Measurements from ENCODE around the gene TRIM65. TPM values are rescaled to one million over a fixed set of nuclear protein-coding genes. Genes with fewer than 3 reads are reported as not detected.

The TRIM65 gene
- total RNA-seq, 1 experiment from 2014 or later: 21.1 TPM

- Histone ChIP-seq H3F3A (ENCODE audit: insufficient read depth, low read depth) (no peaks in the 10 kb centered on the region; the same call in 1 of the 2 replicates), H3K9me2 (ENCODE audit: insufficient read depth) (no peaks in the 10 kb centered on the region), H3K36me3 (ENCODE audit: low read depth) (no peaks in the 10 kb centered on the region), H3K4me3 (no peak overlapping the region), H4K20me1 (ENCODE audit: insufficient read depth) (no peaks in the 10 kb centered on the region), H2AFZ (no peak overlapping the region), H3K4me2 (no peak overlapping the region), H3K79me2 (ENCODE audit: low read depth) (no peaks in the 10 kb centered on the region), H3K9me3 (ENCODE audit: insufficient read depth, low read depth) (no peaks in the 10 kb centered on the region), H3K4me1 (replicated peaks; ENCODE audit: insufficient read depth) (no peaks in the 10 kb centered on the region), H3K27ac (no peak overlapping the region), H3K27me3 (ENCODE audit: insufficient read depth, low read depth) (no peaks in the 10 kb centered on the region)
- CTCF ChIA-PET: no interaction called here
- no peak for DNase-seq
- intact Hi-C loops (cut with micrococcal nuclease; ENCODE audit: unreplicated experiment): no loop called here
- BruUV-seq (replicated peaks): no TSS peak
- POLR2A ChIA-PET (ENCODE audit: unreplicated experiment): interaction anchor here (0.6 kb wide), 1 partner anchor 475 kb away, joined by 4 read pairs; the partner anchor contains the start of gene TMEM94
- TF ChIP-seq EZH2 (IDR thresholded peaks at IDR 0.05; ENCODE audit: low read depth) (no peak), CTCF (conservative IDR thresholded peaks at IDR 0.05) (no peak)
Measured at GRCh38 chr17:75931062-75931461, 34.3 kb upstream of the TRIM65 start.

- no TSS peak for BruUV-seq (replicated peaks)
- H3K4me2 ChIP-seq: no peak overlapping the region
Measured at GRCh38 chr17:75927286-75927922, 30.7 kb upstream of the TRIM65 start.

GRCh38 chr17:75926456-75926855, 29.7 kb upstream of the TRIM65 start:
- Histone ChIP-seq H4K20me1 (ENCODE audit: insufficient read depth) (no peaks in the 10 kb centered on the region), H2AFZ (no peak overlapping the region), H3F3A (ENCODE audit: insufficient read depth, low read depth) (no peaks in the 10 kb centered on the region), H3K4me2 (no peak overlapping the region), H3K36me3 (ENCODE audit: low read depth) (no peaks in the 10 kb centered on the region), H3K27ac (no peak overlapping the region), H3K4me1 (replicated peaks; ENCODE audit: insufficient read depth) (no peaks in the 10 kb centered on the region), H3K4me3 (no peak overlapping the region), H3K27me3 (ENCODE audit: insufficient read depth, low read depth) (no peaks in the 10 kb centered on the region), H3K79me2 (ENCODE audit: low read depth) (no peaks in the 10 kb centered on the region), H3K9me2 (ENCODE audit: insufficient read depth) (no peaks in the 10 kb centered on the region), H3K9me3 (ENCODE audit: insufficient read depth, low read depth) (no peaks in the 10 kb centered on the region)
- ChIA-PET POLR2A (ENCODE audit: unreplicated experiment) (no interaction called here), CTCF (no interaction called here)
- intact Hi-C loops (cut with micrococcal nuclease; ENCODE audit: unreplicated experiment): no loop called here
- TF ChIP-seq CTCF (conservative IDR thresholded peaks at IDR 0.05): no peak
- TF ChIP-seq EZH2 (IDR thresholded peaks at IDR 0.05; ENCODE audit: low read depth): no peak
- no peak for DNase-seq
- no TSS peak for BruUV-seq (replicated peaks)

More at GRCh38 chr17:75927286-75927922, 30.7 kb upstream of the TRIM65 start:
- no peaks in the 10 kb centered on the region for H3K9me2 ChIP-seq (ENCODE audit: insufficient read depth)
- H3K9me3 ChIP-seq (ENCODE audit: insufficient read depth, low read depth): no peaks in the 10 kb centered on the region
- no peak overlapping the region for H2AFZ ChIP-seq
- H3F3A ChIP-seq (ENCODE audit: insufficient read depth, low read depth): no peaks in the 10 kb centered on the region
- intact Hi-C loops (cut with micrococcal nuclease; ENCODE audit: unreplicated experiment): no loop called here
- H3K4me3 ChIP-seq: no peak overlapping the region
- no peak overlapping the region for H3K27ac ChIP-seq
- ChIA-PET CTCF (interaction anchor here (0.5 kb wide), 1 partner anchor 22 kb away, joined by 4 read pairs; no protein-coding TSS in a partner anchor), POLR2A (ENCODE audit: unreplicated experiment) (no interaction called here)
- H4K20me1 ChIP-seq (ENCODE audit: insufficient read depth): no peaks in the 10 kb centered on the region
- H3K79me2 ChIP-seq (ENCODE audit: low read depth): no peaks in the 10 kb centered on the region
- TF ChIP-seq CTCF (conservative IDR thresholded peaks at IDR 0.05) (no peak; the same call in 1 of the 2 replicates), EZH2 (IDR thresholded peaks at IDR 0.05; ENCODE audit: low read depth) (no peak)
- no peak for DNase-seq
- H3K36me3 ChIP-seq (ENCODE audit: low read depth): no peaks in the 10 kb centered on the region
- H3K27me3 ChIP-seq (ENCODE audit: insufficient read depth, low read depth): no peaks in the 10 kb centered on the region
- H3K4me1 ChIP-seq (replicated peaks; ENCODE audit: insufficient read depth): no peaks in the 10 kb centered on the region

Data from PC-9 (cell line).